SJCRH30 (cell line): ENCODE measurements around the gene HOXA11. TPM values are rescaled to one million over a fixed set of nuclear protein-coding genes. Genes with fewer than 3 reads are reported as not detected.

Source experiments
- DNase-seq, 2 experiments: peaks; one replicate each; pipeline ENCODE4 v3.0.0-alpha.2; 2015 to 2020
- H3K27ac ChIP-seq: fragments of 250-450 bp; sonication (Bioruptor Pico); 2 replicates; pipeline ENCODE4 v1.5.1; 2020; ENCODE audit warnings: mild to moderate bottlenecking, moderate library complexity
- H3K27me3 ChIP-seq: fragments of 250-450 bp; sonication (Bioruptor Pico); 2 replicates; pipeline ENCODE4 v1.5.1; 2020; ENCODE audit warnings: mild to moderate bottlenecking, moderate library complexity
- H3K36me3 ChIP-seq: fragments of 250-450 bp; sonication (Bioruptor Pico); 2 replicates; pipeline ENCODE4 v1.5.1; 2020; ENCODE audit warnings: mild to moderate bottlenecking, moderate library complexity
- H3K4me1 ChIP-seq: fragments of 250-450 bp; sonication (Bioruptor Pico); 2 replicates; pipeline ENCODE4 v1.5.1; 2020; ENCODE audit warnings: mild to moderate bottlenecking, moderate library complexity
- H3K4me3 ChIP-seq: fragments of 250-450 bp; sonication (Bioruptor Pico); 2 replicates; pipeline ENCODE4 v1.5.1; 2020; ENCODE audit warnings: mild to moderate bottlenecking, moderate library complexity
- H3K9me3 ChIP-seq: fragments of 250-450 bp; sonication (Bioruptor Pico); replicated peaks from 2 replicates; pipeline ENCODE4 v1.5.1; 2020; ENCODE audit warnings: mild to moderate bottlenecking, moderate library complexity
- total RNA-seq: library from RNA; depleted of rRNA; stranded (reverse); fragments of >200 nt; shearing (Covaris generic); gene quantifications from 2 replicates; pipeline ENCODE4 v1.2.3, GENCODE V29; 2014

HOXA11 gene
- total RNA-seq, 1 experiment from 2014 or later, result 5.8 TPM

GRCh38 chr7:27165089-27165995 lies 19.7 kb downstream of the HOXA11 start, which contains the start of gene HOXA9:
Gene HOXA9 (minus strand): TSS chr7:27165537. CDS start chr7:27165457, 80 bp downstream.
- no peak for DNase-seq
- no peaks in the 10 kb centered on the region for H3K9me3 ChIP-seq
- no peak within 1 kb of the TSS for H3K4me3 ChIP-seq
- no peaks in the 10 kb centered on the region for H3K27me3 ChIP-seq
- no peak within 1 kb of the TSS for H3K27ac ChIP-seq
- no peaks in the 10 kb centered on the region; the same call in 1 of the 2 replicates for H3K36me3 ChIP-seq
- no peaks in the 10 kb centered on the region for H3K4me1 ChIP-seq

GRCh38 chr7:27164367-27165088 lies 20.5 kb downstream of the HOXA11 start:
- H3K4me3 ChIP-seq, result no peak overlapping the region
- H3K4me1 ChIP-seq, result no peaks in the 10 kb centered on the region
- H3K36me3 ChIP-seq, result no peaks in the 10 kb centered on the region
- no peaks in the 10 kb centered on the region for H3K27me3 ChIP-seq
- H3K27ac ChIP-seq, result no peak overlapping the region
- H3K9me3 ChIP-seq, result no peaks in the 10 kb centered on the region
- DNase-seq, result no peak

DNA sequence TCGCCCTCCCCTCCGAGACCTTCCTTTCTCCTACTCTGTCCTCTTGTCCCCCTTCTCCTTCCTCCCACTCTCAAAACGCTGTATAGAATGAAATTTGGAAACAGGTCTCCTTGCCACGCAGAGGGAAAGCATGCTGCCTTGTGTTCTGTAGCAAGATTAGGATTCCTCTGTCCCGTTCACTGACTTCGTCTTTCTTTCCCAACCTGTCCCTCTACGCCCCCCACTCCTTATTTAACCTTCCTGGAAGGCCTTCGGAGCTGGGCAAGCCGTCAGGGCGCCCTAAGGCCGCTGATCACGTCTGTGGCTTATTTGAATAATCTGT lies 21.0 kb downstream of the HOXA11 start:
- no peaks in the 10 kb centered on the region for H3K27me3 ChIP-seq
- H3K4me1 ChIP-seq, result no peaks in the 10 kb centered on the region
- H3K36me3 ChIP-seq, result no peaks in the 10 kb centered on the region
- H3K9me3 ChIP-seq, result no peaks in the 10 kb centered on the region
- H3K27ac ChIP-seq, result no peak overlapping the region
- H3K4me3 ChIP-seq, result no peak overlapping the region
- DNase-seq, result no peak

- Histone ChIP-seq H3K27ac (no peak overlapping the region), H3K9me3 (no peaks in the 10 kb centered on the region), H3K27me3 (no peaks in the 10 kb centered on the region), H3K4me1 (no peaks in the 10 kb centered on the region), H3K36me3 (no peaks in the 10 kb centered on the region), H3K4me3 (no peak overlapping the region)
- DNase-seq, result no peak
Observed at GRCh38 chr7:27163288-27164044, 21.6 kb downstream of the HOXA11 start.

GRCh38 chr7:27162561-27163287 lies 22.3 kb downstream of the HOXA11 start:
- DNase-seq, result no peak
- no peaks in the 10 kb centered on the region for H3K27me3 ChIP-seq
- no peaks in the 10 kb centered on the region for H3K36me3 ChIP-seq
- no peaks in the 10 kb centered on the region for H3K9me3 ChIP-seq
- H3K27ac ChIP-seq, result no peak overlapping the region
- no peak overlapping the region for H3K4me3 ChIP-seq
- no peaks in the 10 kb centered on the region for H3K4me1 ChIP-seq

- no peaks in the 10 kb centered on the region for H3K9me3 ChIP-seq
- H3K4me1 ChIP-seq, result peaks cover 3% of the 10 kb centered on the region; the same call in 1 of the 2 replicates
- no peaks in the 10 kb centered on the region for H3K36me3 ChIP-seq
- H3K27ac ChIP-seq, result no peak overlapping the region
- H3K27me3 ChIP-seq, result no peaks in the 10 kb centered on the region
- no peak for DNase-seq
- no peak overlapping the region for H3K4me3 ChIP-seq
Observed at GRCh38 chr7:27161721-27162560, 23.1 kb downstream of the HOXA11 start.

DNA sequence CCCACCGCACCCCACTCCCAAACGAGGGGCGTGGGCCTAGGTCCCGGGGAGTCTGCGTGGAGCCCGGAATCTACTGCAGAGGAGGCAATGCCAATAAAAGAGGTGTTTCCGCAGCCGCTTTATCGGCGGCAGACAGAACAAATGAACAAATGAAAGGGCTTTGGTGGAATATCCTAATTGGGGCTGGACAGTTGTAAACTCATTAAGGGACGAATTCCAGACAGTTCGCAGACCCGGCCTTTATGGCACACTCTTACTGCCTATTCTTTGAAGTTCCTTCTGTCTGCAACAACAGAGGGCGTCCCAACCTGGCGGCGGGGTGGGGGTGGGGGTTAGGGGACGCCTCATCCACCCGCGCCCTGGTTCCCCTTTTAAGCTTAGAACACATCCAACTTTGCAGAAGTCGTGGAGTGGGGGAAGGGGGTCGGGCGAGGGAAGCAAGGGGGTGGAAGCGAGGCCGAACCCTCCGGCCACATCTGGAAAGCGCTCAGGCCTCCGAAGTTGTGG lies 23.8 kb downstream of the HOXA11 start:
- DNase-seq, result no peak
- H3K27ac ChIP-seq, result peak overlapping the region; percentile 95
- H3K36me3 ChIP-seq, result no peaks in the 10 kb centered on the region
- no peaks in the 10 kb centered on the region for H3K27me3 ChIP-seq
- H3K4me3 ChIP-seq, result peak overlapping the region; percentile 77
- H3K9me3 ChIP-seq, result no peaks in the 10 kb centered on the region
- H3K4me1 ChIP-seq, result peaks cover 3% of the 10 kb centered on the region; the same call in 1 of the 2 replicates

DNA sequence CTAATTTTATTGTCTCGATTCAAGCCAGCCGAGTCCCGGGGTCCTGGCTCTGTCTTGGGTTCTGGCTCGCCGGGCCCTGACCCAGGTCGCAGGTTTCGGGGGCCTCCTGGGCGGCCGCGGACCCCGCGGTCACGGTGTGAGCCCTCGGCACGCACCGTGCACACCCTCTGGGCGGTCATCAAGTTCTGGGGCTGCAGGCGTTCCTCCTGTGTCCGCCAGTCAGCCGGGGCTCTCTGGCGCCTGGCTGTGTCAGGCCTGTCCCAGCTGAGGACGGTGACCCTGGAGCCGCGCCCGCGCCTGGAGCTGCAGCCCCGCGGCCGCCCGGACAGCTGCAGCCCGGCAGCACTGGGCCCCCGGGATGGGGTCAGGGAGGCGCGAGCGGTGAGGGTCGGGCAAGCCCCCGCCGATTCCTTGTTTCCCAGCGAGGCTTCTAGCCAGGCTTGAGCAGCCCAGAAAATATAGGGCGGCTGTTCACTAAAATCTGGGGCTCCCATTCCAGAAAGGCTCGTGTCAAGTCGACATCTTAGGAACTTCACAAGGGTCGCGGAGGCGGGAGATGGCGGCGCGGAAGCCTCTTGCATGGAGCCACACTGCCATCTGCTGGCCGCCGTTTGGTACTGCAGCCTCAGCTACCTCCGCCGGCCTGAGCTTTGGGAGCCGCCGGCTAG lies 24.4 kb downstream of the HOXA11 start:
- H3K36me3 ChIP-seq, result no peaks in the 10 kb centered on the region
- peaks cover 3% of the 10 kb centered on the region; the same call in 1 of the 2 replicates for H3K4me1 ChIP-seq
- no peaks in the 10 kb centered on the region for H3K27me3 ChIP-seq
- peak overlapping the region; percentile 95 for H3K27ac ChIP-seq
- peak overlapping the region; percentile 77 for H3K4me3 ChIP-seq
- no peaks in the 10 kb centered on the region for H3K9me3 ChIP-seq
- DNase-seq, result peak; percentile 92 to 95

DNA sequence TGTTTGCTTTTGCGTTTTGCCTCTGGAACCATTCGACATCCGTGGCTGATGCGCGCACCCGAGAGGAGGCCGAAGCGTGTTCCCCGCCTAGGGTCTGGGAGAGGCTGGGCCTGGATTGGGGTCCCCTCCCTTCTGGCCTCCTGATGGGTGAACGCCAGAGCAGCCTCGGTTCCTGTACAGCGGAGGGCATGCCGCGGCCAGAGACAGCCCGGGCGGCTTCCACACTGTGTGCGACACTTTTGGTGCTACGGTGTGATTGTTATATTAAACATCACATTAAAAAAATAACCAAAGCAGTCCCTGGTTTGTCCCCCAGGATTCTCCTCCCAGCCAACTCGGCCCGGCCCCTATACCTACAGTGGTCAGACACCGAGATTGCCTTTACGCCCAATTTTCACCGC lies 24.9 kb downstream of the HOXA11 start:
- DNase-seq, result no peak
- H3K4me1 ChIP-seq, result peaks cover 3% of the 10 kb centered on the region; the same call in 1 of the 2 replicates
- peak overlapping the region; percentile 95 for H3K27ac ChIP-seq
- no peaks in the 10 kb centered on the region for H3K9me3 ChIP-seq
- H3K36me3 ChIP-seq, result no peaks in the 10 kb centered on the region
- peak overlapping the region; percentile 77 for H3K4me3 ChIP-seq
- H3K27me3 ChIP-seq, result no peaks in the 10 kb centered on the region

DNA sequence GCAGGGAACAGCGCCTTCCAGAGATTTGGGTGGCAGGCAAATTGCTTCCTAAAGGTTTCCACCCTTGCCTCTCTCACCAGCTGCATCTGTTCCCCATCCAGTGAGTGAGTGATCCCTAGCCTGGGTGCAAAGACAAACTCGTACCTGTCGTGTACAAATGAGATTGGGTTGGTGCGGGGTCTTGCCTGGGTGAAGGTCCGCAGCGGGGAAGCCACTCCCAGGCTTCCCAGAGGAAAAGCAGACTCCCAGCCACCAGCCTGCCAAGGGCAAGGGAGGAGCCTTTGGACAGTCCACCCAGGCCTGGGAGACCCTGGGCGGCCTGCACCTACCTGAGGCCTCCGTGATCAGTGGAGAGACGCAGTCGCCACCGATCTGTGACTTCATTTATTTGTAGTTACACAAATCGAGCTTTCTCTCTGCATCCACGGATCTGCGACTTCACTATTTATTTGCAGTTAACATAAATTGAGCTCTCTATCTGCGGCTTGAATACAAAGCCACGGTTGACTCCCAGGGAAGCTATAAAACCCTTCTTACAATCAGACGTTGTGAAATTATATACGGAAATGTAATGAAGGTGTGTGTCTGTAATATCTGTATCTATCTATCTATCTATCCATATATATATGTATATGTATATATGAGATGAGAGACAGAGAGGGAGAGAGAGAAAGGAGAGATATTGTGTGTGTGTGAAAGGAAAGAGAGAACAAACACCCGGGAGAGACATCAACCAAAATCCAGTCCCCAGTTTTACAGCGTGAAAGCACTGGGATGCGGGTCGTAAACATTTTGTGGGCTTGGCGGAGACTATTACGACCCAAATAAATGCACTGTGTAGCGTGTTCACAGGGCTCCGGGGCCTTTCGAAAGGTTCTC lies 25.5 kb downstream of the HOXA11 start:
- DNase-seq, result no peak
- Histone ChIP-seq H3K27me3 (no peaks in the 10 kb centered on the region), H3K9me3 (no peaks in the 10 kb centered on the region), H3K27ac (peak overlapping the region; percentile 95; the same call in 1 of the 2 replicates), H3K36me3 (no peaks in the 10 kb centered on the region), H3K4me3 (no peak overlapping the region), H3K4me1 (peaks cover 3% of the 10 kb centered on the region; the same call in 1 of the 2 replicates)

- no peaks in the 10 kb centered on the region for H3K36me3 ChIP-seq
- H3K27ac ChIP-seq, result no peak overlapping the region
- peaks cover 3% of the 10 kb centered on the region; the same call in 1 of the 2 replicates for H3K4me1 ChIP-seq
- no peaks in the 10 kb centered on the region for H3K9me3 ChIP-seq
- no peaks in the 10 kb centered on the region for H3K27me3 ChIP-seq
- DNase-seq, result no peak
- no peak overlapping the region for H3K4me3 ChIP-seq
Observed at GRCh38 chr7:27158436-27159265, 26.4 kb downstream of the HOXA11 start.
